GM19468 (cell line): ENCODE data around the gene SFXN5.

Experiments
- ATAC-seq: cut with Tn5 transposase; IDR thresholded peaks from one replicate; pipeline ENCODE4 v1.9.1; 2021; ENCODE audit warnings: mild to moderate bottlenecking, moderate library complexity, moderate number of reproducible peaks; ENCODE audit not compliant: unreplicated experiment; ENCODE audit errors: extremely low read depth

The SFXN5 gene

DNA sequence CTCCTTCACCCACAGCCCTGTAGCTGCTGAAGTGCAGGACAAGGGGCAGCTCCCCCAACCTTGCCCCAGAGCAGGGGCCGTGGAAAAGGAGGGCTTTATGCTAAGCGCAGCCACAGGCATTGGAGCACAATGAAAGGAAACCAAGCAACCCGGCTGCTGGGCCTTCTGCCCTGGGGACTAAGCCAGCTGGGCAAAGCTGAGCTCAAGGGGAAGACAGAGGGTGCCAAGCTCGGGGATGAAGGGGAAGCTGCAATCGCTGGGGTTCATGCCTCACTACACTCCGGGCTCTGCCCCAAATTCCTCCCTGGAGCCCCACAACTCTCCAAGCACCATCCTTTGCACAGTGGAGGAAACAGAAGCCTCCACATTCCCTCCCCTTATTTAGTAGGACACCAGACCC is 12.4 kb downstream of the SFXN5 start:
- ATAC-seq = no peak

DNA sequence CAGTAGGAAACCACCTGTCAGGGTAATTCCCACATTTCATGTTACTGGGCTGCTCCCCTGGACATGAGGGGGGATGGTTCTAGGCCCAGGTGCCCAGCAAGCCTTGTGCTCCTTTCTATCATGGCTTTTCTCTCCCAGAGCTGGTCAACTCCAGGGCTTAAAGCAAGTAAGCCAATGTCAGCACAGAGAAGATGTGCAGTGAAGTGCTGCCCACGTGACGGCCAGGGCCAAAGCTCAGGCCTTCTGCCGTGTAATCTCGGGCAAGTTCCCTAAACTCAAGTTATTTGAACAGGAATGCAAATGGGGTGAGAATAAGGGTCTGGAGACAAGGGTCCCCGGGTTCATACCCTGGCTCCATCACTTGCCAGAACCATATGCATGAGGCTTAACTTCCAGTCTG is 16.5 kb downstream of the SFXN5 start:
- no peak for ATAC-seq

DNA sequence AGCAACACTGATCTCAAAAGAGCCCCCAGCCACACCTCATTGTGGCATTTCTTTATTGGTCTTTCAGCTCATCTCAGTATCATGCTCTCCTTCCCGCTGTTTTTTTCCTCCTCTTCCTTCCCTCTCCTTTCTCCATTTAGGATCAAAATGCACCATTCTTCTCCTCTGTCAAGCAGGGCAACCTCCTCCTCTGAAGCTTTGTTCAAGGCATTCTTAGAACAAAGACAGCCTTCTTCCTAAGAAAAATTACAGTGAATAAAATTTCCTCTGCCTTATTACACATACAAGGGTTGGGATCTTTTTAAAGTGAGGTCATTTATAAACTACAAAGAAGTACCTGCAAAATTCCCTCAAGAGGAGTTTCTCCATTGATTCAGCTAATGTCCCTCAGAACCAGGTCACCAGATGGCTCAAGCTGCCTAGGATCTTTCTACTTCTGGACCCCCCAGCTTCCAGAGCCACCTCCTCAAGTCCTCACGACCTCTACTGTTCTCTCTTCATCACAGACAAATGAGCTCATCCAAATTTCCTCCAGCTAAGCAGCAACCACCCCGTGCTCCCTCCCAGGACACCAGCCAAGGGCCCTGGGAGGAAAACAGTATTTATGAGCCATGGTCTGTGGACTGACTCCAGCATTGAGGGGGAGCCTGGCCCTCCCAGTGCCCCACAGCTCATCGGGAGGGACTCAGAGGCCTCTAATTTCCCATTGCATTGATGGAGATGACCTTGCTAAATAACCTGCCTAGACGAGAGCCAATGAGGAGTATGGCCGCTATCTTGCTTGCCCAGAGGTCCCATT is 18.0 kb downstream of the SFXN5 start:
- ATAC-seq = no peak

DNA sequence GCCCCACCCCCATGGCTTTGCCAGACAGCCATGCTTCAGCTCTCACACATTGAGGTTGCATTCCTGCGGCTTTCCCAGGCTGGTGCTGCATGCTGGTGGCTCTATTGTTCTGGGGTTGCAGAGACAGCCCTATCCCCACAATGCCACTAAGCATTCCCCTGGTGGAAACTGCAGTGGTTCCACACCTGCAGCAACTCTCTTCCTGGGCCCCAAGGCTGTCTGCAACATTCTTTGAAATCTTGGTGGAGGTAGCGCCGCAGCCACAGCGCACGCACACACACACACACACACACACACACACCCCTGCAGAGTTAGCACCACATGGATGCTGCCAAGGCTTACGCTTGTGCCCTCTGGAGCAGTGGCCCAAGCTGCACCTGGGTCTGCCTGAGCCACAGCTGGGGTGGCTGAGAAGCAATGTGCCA is 21.4 kb downstream of the SFXN5 start:
- no peak for ATAC-seq

DNA sequence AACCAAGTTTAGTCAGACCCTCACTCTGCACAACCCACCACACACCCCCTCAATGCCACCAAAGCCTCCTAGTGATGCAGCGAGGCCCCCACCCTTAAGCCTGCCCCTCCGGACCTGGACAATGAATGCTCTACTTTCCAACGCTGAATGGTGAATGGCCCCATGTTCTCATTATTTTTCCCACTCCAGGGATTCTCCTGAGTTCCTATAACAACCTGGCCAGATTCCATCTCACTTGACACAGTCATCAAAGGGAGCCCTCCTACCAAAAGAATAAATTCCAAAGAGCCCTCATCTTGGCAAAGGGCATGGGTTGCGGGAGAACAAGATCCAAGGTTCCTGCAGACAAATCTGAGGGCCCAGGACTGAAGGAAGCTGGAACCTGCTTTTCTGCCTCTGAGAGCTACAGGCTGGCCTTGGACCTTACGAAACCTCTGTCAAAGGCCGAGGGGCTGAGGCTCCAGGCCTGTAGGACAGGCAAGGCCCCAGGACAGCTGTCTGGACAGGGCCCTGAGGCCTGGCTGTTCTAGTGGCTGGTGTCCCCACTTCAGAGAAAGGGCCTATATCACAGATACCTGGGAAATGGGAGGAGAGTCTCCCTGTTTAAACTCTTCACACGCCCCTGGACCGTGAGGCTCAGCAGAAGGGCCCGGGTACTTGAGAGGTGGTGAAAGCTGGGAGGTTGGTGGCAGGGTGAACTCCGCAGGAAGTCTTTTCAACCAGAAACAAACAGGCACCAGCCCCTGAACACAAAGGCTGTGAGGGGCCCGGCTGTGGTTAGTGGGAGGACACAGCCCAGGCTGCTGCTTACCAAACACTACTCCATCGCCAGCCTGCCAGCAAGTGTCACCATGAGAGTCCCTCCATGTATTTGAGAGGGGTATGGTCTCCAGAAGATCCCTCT is 27.3 kb downstream of the SFXN5 start:
- no peak for ATAC-seq

DNA sequence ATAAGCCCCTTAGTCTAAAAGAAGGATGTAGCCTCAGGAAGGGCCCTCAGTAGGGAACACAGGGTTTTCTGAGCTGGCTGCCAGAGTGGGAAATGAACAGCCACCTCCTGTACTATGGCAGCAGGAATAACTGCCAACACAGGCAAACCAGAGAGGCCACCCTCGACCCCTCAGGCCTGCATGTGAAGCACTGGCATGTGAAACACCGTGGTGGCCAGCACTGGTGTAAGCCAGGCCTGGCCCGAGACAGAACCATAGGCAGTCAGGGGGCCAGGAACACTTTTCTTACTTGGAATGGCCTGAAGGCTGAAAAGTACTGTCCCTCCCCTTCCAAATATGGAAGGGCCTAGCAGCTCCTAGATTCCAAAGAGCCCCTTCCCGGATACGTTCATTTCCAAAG is 28.2 kb downstream of the SFXN5 start:
- ATAC-seq = no peak

DNA sequence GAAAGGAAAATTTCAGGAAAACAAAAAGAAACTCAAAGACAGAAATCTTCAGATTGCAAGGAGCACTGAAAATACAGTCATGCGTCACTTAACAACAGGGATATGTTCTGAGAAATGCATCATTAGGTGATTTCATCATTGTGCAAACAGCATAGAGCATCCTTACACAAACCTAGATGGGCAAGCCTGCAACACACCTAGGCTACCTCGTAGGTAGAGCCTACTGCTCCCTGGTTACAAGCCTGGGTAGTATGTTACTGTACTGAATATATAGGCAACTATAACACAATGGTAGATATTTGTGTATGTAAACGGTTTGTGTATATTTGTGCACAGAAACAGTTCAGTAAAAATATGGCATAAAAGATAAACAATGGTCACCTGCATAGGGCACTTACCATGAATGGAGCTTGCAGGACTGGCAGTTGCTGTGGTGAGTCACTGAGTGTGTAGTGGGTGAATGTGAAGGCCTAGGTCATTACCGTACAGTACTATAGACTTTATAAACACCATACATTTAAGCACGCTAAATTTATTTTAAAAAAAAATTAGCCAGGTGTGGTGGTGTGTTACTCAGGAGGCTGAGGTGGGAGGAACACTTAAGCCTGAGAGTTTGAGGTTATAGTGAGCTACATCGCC is 33.4 kb downstream of the SFXN5 start:
- no peak for ATAC-seq

DNA sequence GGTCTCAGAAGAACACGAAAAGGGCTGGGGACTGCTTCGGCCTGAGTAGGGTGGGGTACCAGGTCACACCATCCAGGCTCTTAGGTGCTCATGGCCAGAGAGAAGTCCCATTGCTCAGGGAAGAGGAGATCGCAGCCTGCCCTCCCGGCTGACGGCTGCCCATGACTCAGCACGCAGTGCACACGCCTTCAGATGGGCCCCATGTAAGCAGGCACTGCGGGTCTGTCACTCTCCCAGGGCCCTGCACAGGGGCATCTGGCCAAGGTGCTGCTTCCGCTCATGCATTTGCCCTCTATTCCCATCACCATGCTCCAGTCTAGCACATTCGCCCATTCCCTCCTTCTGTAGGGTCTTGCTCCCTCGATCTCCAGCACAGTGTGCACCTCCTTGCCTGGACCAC is 34.7 kb downstream of the SFXN5 start:
- no peak for ATAC-seq

DNA sequence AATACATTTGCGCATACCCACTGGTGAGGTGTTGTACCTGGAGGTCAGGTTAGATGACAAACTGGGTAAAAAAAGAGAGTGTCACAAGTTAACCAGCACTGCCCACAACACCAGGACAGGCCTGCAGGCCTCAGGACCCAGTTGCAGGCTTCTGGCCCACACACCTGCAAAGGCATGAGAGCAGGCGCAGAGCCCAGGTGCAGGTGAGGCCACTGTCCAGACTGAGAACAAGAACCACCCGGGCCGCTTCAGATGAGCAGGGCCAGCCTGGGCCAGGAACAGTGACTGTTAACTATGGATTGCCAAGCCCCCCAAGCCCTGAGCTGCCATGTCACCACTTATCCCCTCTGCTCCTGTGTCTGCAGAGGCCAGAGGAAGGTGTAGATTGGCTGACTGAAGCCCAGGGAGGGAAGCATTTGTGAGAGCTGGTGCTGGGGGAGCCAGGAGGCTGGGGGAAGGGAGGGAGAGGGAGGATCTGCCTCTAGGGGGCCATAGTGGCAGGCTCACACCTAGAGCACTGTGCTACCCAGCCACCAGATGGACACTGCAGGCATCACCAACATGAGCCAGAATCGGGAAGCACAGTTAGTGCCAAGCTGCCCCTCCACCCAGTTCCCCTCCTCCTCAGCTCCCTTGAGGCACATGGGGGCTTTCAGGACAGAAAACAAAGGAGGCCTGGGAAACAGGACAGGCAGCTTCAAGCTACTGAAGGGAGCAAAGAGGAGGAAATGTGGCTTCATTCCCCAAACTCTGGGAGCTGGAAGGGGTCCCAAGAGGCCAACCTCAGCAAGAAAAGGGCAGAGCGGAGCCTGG is 35.4 kb downstream of the SFXN5 start:
- no peak for ATAC-seq

DNA sequence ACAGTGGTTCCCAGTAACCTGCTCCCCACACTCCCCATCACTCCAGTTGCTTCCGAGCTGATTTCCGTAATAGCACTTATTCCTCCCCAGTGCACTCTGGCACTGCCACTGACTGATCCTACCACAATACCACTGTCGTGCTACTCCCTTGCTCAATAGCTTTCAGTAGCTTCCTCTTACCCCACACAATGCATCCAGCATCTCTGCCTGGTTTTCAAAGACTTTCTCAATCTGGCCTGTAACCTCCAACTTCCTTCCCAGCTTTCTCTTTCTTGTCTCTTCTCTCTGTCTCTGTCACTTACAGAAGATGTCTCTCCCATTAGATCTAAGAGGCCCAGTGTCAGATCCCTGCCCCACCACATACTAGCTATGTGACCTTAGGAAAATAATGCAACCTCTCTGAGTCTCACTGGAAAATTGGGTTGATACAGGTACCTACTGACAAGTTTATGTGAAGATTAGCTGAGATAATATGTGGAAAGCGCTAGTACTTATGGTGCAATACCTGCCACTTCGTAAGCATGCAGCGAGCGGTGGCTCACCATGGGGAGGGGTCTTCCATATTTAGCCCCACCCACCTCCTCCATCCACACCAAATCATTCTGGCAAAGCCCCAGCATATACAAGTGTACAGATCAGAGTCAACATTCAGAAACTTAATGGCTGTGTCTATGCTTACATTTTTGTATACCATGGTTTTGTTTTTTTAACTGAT is 36.7 kb downstream of the SFXN5 start:
- no peak for ATAC-seq

DNA sequence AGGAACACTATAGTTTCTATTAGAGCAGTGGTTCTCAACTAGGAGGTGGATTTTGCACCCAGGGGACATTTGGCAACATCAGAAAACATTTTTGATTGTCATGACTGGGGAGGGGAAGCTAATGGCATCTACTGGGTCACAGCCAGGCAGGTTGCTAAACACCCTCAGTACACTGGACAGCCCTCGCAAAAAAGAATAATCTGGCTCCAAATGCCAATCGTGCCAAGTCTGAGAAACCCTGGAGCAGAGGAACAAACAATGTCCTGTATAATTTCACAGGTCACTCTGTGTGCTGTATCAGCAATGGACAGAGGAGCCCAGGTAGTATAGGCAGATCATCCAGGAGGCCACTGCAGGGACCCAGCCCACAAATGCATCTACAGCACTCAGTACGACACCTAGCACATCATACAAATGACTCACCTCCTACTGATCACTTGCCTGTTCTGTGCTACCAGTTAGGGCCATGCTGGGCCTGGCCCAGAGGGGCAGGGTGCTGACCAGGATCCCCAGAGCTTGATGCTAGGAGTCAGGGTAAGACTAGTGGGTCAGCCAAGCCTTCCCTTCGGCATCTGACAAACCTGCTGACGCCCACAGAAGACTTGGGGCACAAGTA is 37.6 kb downstream of the SFXN5 start:
- ATAC-seq = no peak

DNA sequence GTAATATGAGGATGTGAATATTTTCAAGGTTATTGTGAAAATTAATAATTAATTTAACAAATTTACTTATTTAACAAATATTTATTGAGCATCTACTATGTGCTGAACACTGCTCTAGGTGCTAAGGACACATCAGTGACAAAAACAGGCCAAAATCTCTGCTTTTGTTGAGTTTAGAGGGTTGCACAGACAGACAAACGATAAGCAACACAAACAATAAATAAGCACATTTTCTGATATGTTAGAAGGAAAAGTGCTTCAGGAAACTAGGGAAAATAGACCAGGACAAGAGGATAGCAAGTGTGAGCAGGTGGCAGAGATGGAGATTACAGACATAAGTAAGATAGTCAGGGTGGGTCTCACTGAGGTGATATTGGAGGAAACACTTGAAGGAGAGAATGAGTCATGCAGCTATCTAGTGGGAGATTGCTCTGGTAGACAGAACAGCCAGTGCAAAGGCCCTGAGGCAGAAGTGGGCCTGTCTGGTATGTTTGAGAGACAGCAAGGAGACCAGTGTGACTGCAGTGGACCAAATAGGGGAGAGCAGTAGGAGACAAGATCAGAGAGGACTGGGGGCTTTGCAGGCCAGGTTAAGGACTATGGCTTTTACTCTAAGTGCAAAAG is 38.3 kb downstream of the SFXN5 start:
- no peak for ATAC-seq

DNA sequence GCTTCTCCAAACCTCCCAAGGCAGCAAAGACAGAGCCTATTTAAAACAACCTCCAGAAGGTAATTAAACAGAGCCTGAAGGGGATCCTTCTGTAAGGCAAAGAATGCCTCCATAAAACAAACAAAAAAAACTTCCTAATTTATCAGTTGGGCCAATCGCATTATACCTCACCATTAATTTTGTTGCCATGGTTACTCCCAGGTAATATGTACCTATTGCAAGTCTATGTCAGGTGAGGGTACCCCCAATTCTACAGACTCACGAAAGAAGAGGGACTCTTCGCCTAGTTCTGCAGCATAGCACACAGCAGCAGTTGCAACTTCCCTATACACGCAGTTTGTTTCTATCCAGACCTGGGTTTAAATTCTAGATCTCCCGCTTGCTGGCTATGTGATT is 38.8 kb downstream of the SFXN5 start:
- ATAC-seq = no peak

DNA sequence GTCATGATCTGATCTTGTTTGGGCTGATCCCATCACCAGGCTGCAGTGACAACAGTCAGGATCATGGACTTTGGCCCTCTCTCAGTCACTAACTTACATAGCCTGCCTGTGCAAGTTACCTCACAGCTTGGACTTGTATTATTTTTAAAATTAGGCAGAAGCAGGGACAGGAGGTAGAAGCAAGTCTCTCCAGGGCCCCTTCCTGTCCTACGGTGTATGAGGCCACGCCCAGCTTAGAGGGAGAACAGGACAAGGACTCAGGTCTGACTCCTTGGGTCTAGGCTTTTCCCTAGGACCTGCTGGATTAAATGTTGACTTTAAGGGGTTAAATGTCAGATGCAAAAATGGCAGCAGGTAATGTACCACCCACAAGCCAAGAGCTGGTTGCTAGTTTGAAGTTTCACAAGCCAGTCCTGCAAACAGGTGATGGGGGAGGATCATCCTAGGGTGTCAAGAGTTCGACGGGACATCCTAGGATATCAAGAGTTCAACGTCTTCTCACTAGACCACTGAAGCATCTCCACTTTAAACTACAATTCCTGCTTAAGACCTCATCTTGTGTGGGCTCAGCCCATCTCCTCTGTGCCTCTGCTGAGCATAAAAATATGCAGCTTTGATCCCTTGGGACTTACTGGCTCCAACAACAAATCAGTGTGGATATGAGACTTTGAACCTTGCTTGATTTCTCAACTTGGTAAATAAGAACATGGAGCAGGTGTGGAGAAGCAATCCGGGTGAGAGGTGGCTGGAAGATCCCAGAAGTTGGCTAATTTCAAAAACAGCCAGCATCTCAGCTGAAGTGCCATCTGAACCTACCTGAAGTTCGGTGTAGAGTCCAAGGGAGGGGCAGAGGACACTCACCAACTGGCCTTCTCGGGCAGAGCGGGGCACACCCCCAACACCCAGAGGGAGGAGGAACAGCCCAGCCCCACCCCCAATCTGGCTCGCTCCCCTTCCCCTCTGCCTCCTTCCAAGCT is 39.5 kb downstream of the SFXN5 start:
- ATAC-seq = no peak

DNA sequence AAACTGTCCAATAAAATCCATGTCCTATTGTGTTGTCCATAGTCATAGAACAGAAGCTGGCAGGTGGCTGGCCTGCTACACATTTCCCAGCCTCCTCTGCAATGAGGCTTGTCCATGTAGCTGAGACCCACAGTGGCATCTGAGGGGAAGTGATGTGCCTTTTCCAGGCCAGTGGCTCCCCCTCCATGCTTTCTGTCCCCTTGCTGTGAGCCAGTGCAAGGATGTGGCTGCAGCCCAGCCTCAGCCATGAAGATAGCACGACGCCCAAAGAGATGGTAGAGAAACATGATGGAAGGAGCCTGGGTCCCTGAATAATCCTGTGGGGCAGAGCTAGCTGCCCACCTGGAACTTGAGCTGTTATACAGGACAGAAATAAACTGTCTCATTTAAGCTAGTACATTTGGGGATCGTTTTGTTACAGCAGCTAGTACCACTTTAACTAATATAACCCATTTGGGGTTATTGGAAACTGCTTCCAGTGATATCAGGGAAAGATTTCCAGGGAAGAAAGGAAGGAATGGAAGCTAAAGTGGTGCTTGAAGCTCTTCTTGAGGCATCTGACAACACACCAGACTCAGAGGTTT is 40.3 kb downstream of the SFXN5 start:
- no peak for ATAC-seq

DNA sequence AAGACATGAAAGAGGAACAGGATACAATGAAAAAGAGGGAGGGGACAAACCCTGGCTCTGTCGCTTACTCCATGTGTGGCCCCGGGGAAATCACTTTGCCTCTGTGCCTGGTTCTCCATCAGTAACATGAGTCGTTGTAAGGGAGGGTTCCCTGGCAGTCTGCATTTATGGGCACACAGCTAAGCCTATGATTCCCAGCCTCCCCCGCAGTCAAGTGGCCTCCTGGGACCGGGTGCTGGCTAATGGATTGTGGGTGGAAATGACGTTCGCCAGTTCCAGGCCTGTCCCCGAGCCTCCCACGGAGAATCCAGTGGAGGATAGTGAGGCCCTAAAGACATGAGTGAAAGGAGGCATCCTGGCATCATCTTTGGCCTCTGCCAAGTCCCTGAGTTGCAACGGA is 42.7 kb downstream of the SFXN5 start:
- no peak for ATAC-seq

DNA sequence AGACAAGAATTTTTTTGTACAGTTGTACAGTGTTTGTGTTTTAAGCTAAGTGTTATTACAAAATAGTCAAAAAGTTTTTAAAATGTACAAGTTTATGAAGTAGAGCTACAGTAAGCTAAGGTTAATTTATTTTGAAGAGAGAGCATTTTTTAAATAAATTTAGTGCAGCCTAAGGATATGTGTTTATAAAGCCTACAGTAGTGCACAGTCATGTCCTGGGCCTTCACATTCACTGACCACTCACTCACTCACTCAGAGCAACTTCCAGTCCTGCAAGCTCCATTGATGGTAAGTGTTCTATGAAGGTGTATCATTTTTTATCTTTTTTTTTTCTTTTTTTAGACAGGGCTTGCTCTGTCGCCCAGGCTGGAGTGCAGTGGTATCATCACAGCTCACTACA is 44.2 kb downstream of the SFXN5 start:
- no peak for ATAC-seq
